B cell (primary cell): Measurements from ENCODE around the gene TTF2. TPM values are rescaled to one million over a fixed set of nuclear protein-coding genes. Genes with fewer than 3 reads are reported as not detected.

Experiments
- ATAC-seq: fragments of 200-7000 bp; cut with Tn5 transposase; one replicate; pipeline ENCODE4 v1.10.0; 2021; ENCODE audit warnings: low read depth, mild to moderate bottlenecking, moderate number of reproducible peaks, moderate library complexity
- CTCF ChIA-PET: fragments of 350-600 bp; sonication (Branson Sonifier 250); formaldehyde crosslinking; loops from one replicate; lab custom pipeline; 2021; ENCODE audit warnings: antibody characterized with exemption, inconsistent platforms; lab: Charles Lee
- POLR2A ChIA-PET: fragments of 350-600 bp; sonication (Branson Sonifier 250); formaldehyde crosslinking; loops from one replicate; lab custom pipeline; 2021; ENCODE audit warnings: antibody characterized with exemption; lab: Charles Lee
- DNase-seq: peaks from one replicate; pipeline ENCODE4 v3.0.0; 2013
- H2AFZ ChIP-seq: 2 replicates; pipeline ENCODE4 v1.6.1; 2012; ENCODE audit warnings: mild to moderate bottlenecking, low read depth, low read length; ENCODE audit not compliant: insufficient read depth, poor library complexity, severe bottlenecking
- H3K27ac ChIP-seq, 2 donors: 1 replicate in 1 of 2; 2 replicates in 1 of 2; pipeline ENCODE4 v1.5.1; 2012 to 2013; ENCODE audit warnings: low read length in 2 of 2, mild to moderate bottlenecking in 2 of 2, moderate library complexity in 1 of 2
- H3K27me3 ChIP-seq, 4 experiments: fragments of 200-600 bp in 1 of 4; sonication (generic) in 1 of 4; replicated peaks in 1 of 4; 1 replicate in 2 of 4; 2 replicates in 2 of 4; pipeline versions ENCODE4 v1.6.1 to v1.7.0; 2013 to 2016; ENCODE audit warnings: low read length in 3 of 4, mild to moderate bottlenecking in 2 of 4, mixed read lengths in 1 of 4, moderate library complexity in 1 of 4; ENCODE audit not compliant: insufficient read depth in 4 of 4, control insufficient read depth in 3 of 4; ENCODE audit errors: control extremely low read depth in 1 of 4
- H3K36me3 ChIP-seq, 2 experiments: replicated peaks in 1 of 2; 1 replicate in 1 of 2; 2 replicates in 1 of 2; pipeline versions ENCODE4 v1.6.1 to v1.7.1; 2013; ENCODE audit warnings: low read length in 1 of 2; ENCODE audit not compliant: insufficient read depth in 2 of 2, control insufficient read depth in 1 of 2; ENCODE audit errors: control extremely low read depth in 1 of 2, extremely low read depth in 1 of 2
- H3K4me1 ChIP-seq, 2 donors: fragments of 200-600 bp in 1 of 2; sonication (generic) in 1 of 2; 1 replicate in 1 of 2; 2 replicates in 1 of 2; pipeline versions ENCODE4 v1.5.1 to v1.6.1; 2013 to 2017; ENCODE audit warnings: low read length in 2 of 2; ENCODE audit not compliant: control insufficient read depth in 2 of 2, insufficient read depth in 2 of 2
- H3K4me2 ChIP-seq: replicated peaks from 2 replicates; pipeline ENCODE3; 2012; ENCODE audit warnings: mild to moderate bottlenecking, low read depth, low read length; ENCODE audit not compliant: poor library complexity, severe bottlenecking
- H3K4me3 ChIP-seq, 5 experiments: fragments of 200-600 bp in 1 of 5; sonication (generic) in 1 of 5; 1 replicate in 3 of 5; 2 replicates in 2 of 5; pipeline versions ENCODE4 v1.5.1 to v1.7.0; 2011 to 2016; ENCODE audit warnings: low read length in 4 of 5, mild to moderate bottlenecking in 4 of 5, low read depth in 2 of 5, control low read depth in 1 of 5, moderate library complexity in 1 of 5; ENCODE audit not compliant: insufficient read depth in 1 of 5; ENCODE audit errors: control extremely low read depth in 1 of 5, extremely low read depth in 1 of 5
- H3K79me2 ChIP-seq: fragments of 200-600 bp; sonication (generic); one replicate; pipeline ENCODE4 v1.6.0; 2016; ENCODE audit warnings: low read length; ENCODE audit not compliant: control insufficient read depth, insufficient read depth
- H3K9ac ChIP-seq: fragments of 200-600 bp; sonication (generic); 2 replicates; pipeline ENCODE4 v1.6.1; 2017; ENCODE audit warnings: mild to moderate bottlenecking, low read length, moderate library complexity
- H3K9me3 ChIP-seq, 3 donors: one replicate each; pipeline versions ENCODE4 v1.6.1 to v1.7.1; 2013; ENCODE audit warnings: low read length in 2 of 3; ENCODE audit not compliant: control insufficient read depth in 2 of 3, insufficient read depth in 1 of 3; ENCODE audit errors: control extremely low read depth in 1 of 3
- H4K20me1 ChIP-seq: 2 replicates; pipeline ENCODE4 v1.6.0; 2012; ENCODE audit warnings: mild to moderate bottlenecking, low read length; ENCODE audit not compliant: insufficient read depth, control insufficient read depth, poor library complexity, severe bottlenecking
- H3K27ac Mint-ChIP-seq: one replicate; pipeline ENCODE4 v1.8.0; 2021; ENCODE audit warnings: mixed read lengths
- H3K27me3 Mint-ChIP-seq: one replicate; pipeline ENCODE4 v1.8.0; 2021; ENCODE audit warnings: mixed read lengths
- H3K4me1 Mint-ChIP-seq: one replicate; pipeline ENCODE4 v1.8.0; 2021; ENCODE audit warnings: mixed read lengths
- H3K4me3 Mint-ChIP-seq: one replicate; pipeline ENCODE4 v1.8.0; 2021; ENCODE audit warnings: mixed read lengths
- H3K9me3 Mint-ChIP-seq: one replicate; pipeline ENCODE4 v1.8.0; 2022; ENCODE audit warnings: mixed read lengths; ENCODE audit not compliant: insufficient read depth
- CTCF ChIP-seq: fragments of 200-600 bp; IDR thresholded peaks from one replicate; pipeline ENCODE4 v1.8.0; 2022; ENCODE audit warnings: antibody characterized with exemption, mild to moderate bottlenecking
- EZH2 ChIP-seq: IDR thresholded peaks from 2 replicates; pipeline ENCODE4 v1.6.1; 2012; ENCODE audit warnings: borderline replicate concordance, low read depth, mild to moderate bottlenecking, moderate library complexity, low read length; ENCODE audit not compliant: insufficient read depth, poor library complexity, severe bottlenecking
- WGBS: methylation state at CpG from one replicate; pipeline ENCODE4 v1.1.5; 2013; ENCODE audit warnings: missing lambda C conversion rate; ENCODE audit not compliant: insufficient coverage; 5-methylcytosine and 5-hydroxymethylcytosine counted together
- intact Hi-C: fragments of 100-400 bp; cut with micrococcal nuclease; formaldehyde crosslinking; loops from one replicate; pipeline ENCODE4 v1.10.0; 2022
- polyA plus RNA-seq: library from polyadenylated mRNA; depleted of rRNA; stranded (reverse); fragments of >200 nt; gene quantifications from 2 replicates; pipeline ENCODE4 v1.2.3, GENCODE V29; 2012
- total RNA-seq, 2 donors: library from RNA; stranded (reverse); fragments of 120-200 nt in 1 of 2; gene quantifications; 1 replicate in 1 of 2; 2 replicates in 1 of 2; pipeline versions ENCODE4 v1.2.3 to v1.2.4, GENCODE V29; 2013 to 2022

The TTF2 gene
- total and polyA plus RNA-seq, 2 donors (not counting 1 experiment from before 2014, with no cell fraction given), result 11.3 to 28.9 TPM

GRCh38 chr1:117087686-117088085 lies 27.6 kb downstream of the TTF2 start:
- H4K20me1 ChIP-seq, result no peaks in the 10 kb centered on the region
- DNase-seq, result no peak
- 100% methylated on average over 3 of the region's 6 CpGs for WGBS
- no peaks in the 10 kb centered on the region for H3K4me1 ChIP-seq
- no peak overlapping the region for H3K27ac ChIP-seq
- POLR2A ChIA-PET, result no interaction called here
- no peaks in the 10 kb centered on the region for H3K9me3 ChIP-seq
- no peak overlapping the region for H3K9ac ChIP-seq
- no peak overlapping the region for H2AFZ ChIP-seq
- no peak overlapping the region for H3K4me3 ChIP-seq
- no peaks in the 10 kb centered on the region for H3K9me3 Mint-ChIP-seq
- H3K27ac Mint-ChIP-seq, result no peak overlapping the region
- no peaks in the 10 kb centered on the region for H3K79me2 ChIP-seq
- no peaks in the 10 kb centered on the region for H3K27me3 Mint-ChIP-seq
- intact Hi-C loops, result no loop called here
- H3K4me3 Mint-ChIP-seq, result no peak overlapping the region
- CTCF ChIA-PET, result no interaction called here
- H3K4me2 ChIP-seq, result no peak overlapping the region
- TF ChIP-seq EZH2 (no peak), CTCF (no peak)
- no peak for ATAC-seq
- H3K36me3 ChIP-seq, result peaks cover 4 to 35% of the 10 kb centered on the region in 2 experiments
- no peaks in the 10 kb centered on the region for H3K4me1 Mint-ChIP-seq
- H3K27me3 ChIP-seq, result no peaks in the 10 kb centered on the region

GRCh38 chr1:117089996-117090395 lies 29.9 kb downstream of the TTF2 start:
- no peak for ATAC-seq
- ChIA-PET POLR2A (no interaction called here), CTCF (no interaction called here)
- DNase-seq, result no peak
- peaks cover 3% of the 10 kb centered on the region for H3K4me1 Mint-ChIP-seq
- H4K20me1 ChIP-seq, result no peaks in the 10 kb centered on the region
- H3K27ac Mint-ChIP-seq, result no peak overlapping the region
- no peaks in the 10 kb centered on the region for H3K79me2 ChIP-seq
- H3K36me3 ChIP-seq, result peaks cover 6 to 35% of the 10 kb centered on the region in 2 experiments
- 100% methylated on average over 1 of the region's 2 CpGs for WGBS
- H3K4me1 ChIP-seq, result peaks cover 0 to 2% of the 10 kb centered on the region in 2 donors
- H3K27me3 ChIP-seq, result no peaks in the 10 kb centered on the region
- no peaks in the 10 kb centered on the region for H3K9me3 Mint-ChIP-seq
- H3K9me3 ChIP-seq, result no peaks in the 10 kb centered on the region
- no peak overlapping the region for H3K4me3 Mint-ChIP-seq
- no peaks in the 10 kb centered on the region for H3K27me3 Mint-ChIP-seq
- no peak overlapping the region for H3K9ac ChIP-seq
- intact Hi-C loops, result no loop called here
- no peak overlapping the region for H3K27ac ChIP-seq
- no peak overlapping the region for H3K4me3 ChIP-seq
- no peak for TF ChIP-seq EZH2
- no peak for TF ChIP-seq CTCF
- no peak overlapping the region for H2AFZ ChIP-seq
- H3K4me2 ChIP-seq, result no peak overlapping the region
